Muscle layer of colon (tissue), 2 donors: Measurements from ENCODE around the gene DCT.
"Not testable (repeated sequence)": the region's sequence is repeated elsewhere in the genome, so short reads cannot be mapped to it uniquely, and the experiment has no call there.

ENCODE experiments used
- H3K27ac ChIP-seq: one replicate; pipeline ENCODE4 v1.7.0; 2013; ENCODE audit warnings: low read depth, mild to moderate bottlenecking, low read length, moderate library complexity
- H3K27me3 ChIP-seq, 2 donors: one replicate each; pipeline ENCODE4 v1.7.0; 2013; ENCODE audit warnings: low read length in 2 of 2, mild to moderate bottlenecking in 2 of 2; ENCODE audit not compliant: insufficient read depth in 2 of 2, control insufficient read depth in 1 of 2
- H3K36me3 ChIP-seq: one replicate; pipeline ENCODE4 v1.7.0; 2013; ENCODE audit warnings: mild to moderate bottlenecking, low read length; ENCODE audit not compliant: insufficient read depth
- H3K4me1 ChIP-seq: one replicate; pipeline ENCODE4 v1.7.0; 2013; ENCODE audit warnings: mild to moderate bottlenecking, low read length; ENCODE audit not compliant: insufficient read depth
- H3K4me3 ChIP-seq, 2 donors: one replicate each; pipeline ENCODE4 v1.7.0; 2013; ENCODE audit warnings: low read length in 2 of 2, low read depth in 1 of 2, mild to moderate bottlenecking in 1 of 2, moderate library complexity in 1 of 2
- H3K9ac ChIP-seq: one replicate; pipeline ENCODE4 v1.7.0; 2013; ENCODE audit warnings: low read length
- H3K9me3 ChIP-seq: one replicate; pipeline ENCODE4 v1.7.0; 2013; ENCODE audit warnings: mild to moderate bottlenecking, low read length
- donor health status: abdominal sarcoma.
- donor health status: Adenocarcinoma of cecum.

Gene DCT

GRCh38 chr13:94479616-94480015 lies at the start of gene DCT:
Gene DCT (minus strand): TSS chr13:94479682. CDS start chr13:94479255, 427 bp downstream.
- Histone ChIP-seq H3K27ac (no peak within 1 kb of the TSS), H3K4me1 (no peaks in the 10 kb centered on the region), H3K36me3 (no peaks in the 10 kb centered on the region), H3K9ac (no peak within 1 kb of the TSS), H3K4me3 (no peak within 1 kb of the TSS), H3K9me3 (no peaks in the 10 kb centered on the region), H3K27me3 (no peaks in the 10 kb centered on the region)

- not testable (repeated sequence) for H3K9ac ChIP-seq, H3K27ac ChIP-seq, H3K36me3 ChIP-seq, H3K9me3 ChIP-seq, H3K4me1 ChIP-seq, H3K4me3 ChIP-seq, H3K27me3 ChIP-seq
Measured at GRCh38 chr13:94526956-94527355, 47.5 kb upstream of the DCT start.

- Histone ChIP-seq H3K27me3 (no peaks in the 10 kb centered on the region), H3K9me3 (no peaks in the 10 kb centered on the region), H3K9ac (no peak overlapping the region)
Measured at GRCh38 chr13:94525781-94526180, 46.3 kb upstream of the DCT start.

GRCh38 chr13:94524407-94524806 lies 44.9 kb upstream of the DCT start:
- Histone ChIP-seq H3K27me3 (no peaks in the 10 kb centered on the region), H3K4me1 (no peaks in the 10 kb centered on the region), H3K36me3 (no peaks in the 10 kb centered on the region), H3K9ac (no peak overlapping the region), H3K27ac (no peak overlapping the region), H3K9me3 (no peaks in the 10 kb centered on the region), H3K4me3 (no peak overlapping the region)

More at GRCh38 chr13:94525781-94526180, 46.3 kb upstream of the DCT start:
- no peaks in the 10 kb centered on the region for H3K36me3 ChIP-seq
- no peak overlapping the region for H3K4me3 ChIP-seq
- H3K27ac ChIP-seq, result no peak overlapping the region
- no peaks in the 10 kb centered on the region for H3K4me1 ChIP-seq

- no peak overlapping the region for H3K4me3 ChIP-seq
- no peaks in the 10 kb centered on the region for H3K36me3 ChIP-seq
- H3K27me3 ChIP-seq, result no peaks in the 10 kb centered on the region
- no peak overlapping the region for H3K27ac ChIP-seq
- H3K9me3 ChIP-seq, result no peaks in the 10 kb centered on the region
- no peaks in the 10 kb centered on the region for H3K4me1 ChIP-seq
- H3K9ac ChIP-seq, result no peak overlapping the region
Measured at GRCh38 chr13:94520001-94520400, 40.5 kb upstream of the DCT start.

GRCh38 chr13:94516456-94516855 lies 37.0 kb upstream of the DCT start:
- no peaks in the 10 kb centered on the region for H3K4me1 ChIP-seq
- H3K9ac ChIP-seq, result no peak overlapping the region
- H3K27me3 ChIP-seq, result no peaks in the 10 kb centered on the region
- no peak overlapping the region for H3K27ac ChIP-seq
- no peak overlapping the region for H3K4me3 ChIP-seq
- H3K36me3 ChIP-seq, result no peaks in the 10 kb centered on the region
- no peaks in the 10 kb centered on the region for H3K9me3 ChIP-seq

GRCh38 chr13:94515911-94516310 lies 36.4 kb upstream of the DCT start:
- Histone ChIP-seq H3K27ac (no peak overlapping the region), H3K4me3 (no peak overlapping the region), H3K27me3 (no peaks in the 10 kb centered on the region), H3K36me3 (no peaks in the 10 kb centered on the region), H3K4me1 (no peaks in the 10 kb centered on the region), H3K9me3 (no peaks in the 10 kb centered on the region), H3K9ac (no peak overlapping the region)

- H3K4me3 ChIP-seq, result no peak overlapping the region
- no peaks in the 10 kb centered on the region for H3K27me3 ChIP-seq
- H3K9me3 ChIP-seq, result no peaks in the 10 kb centered on the region
- no peak overlapping the region for H3K27ac ChIP-seq
- no peaks in the 10 kb centered on the region for H3K4me1 ChIP-seq
- no peaks in the 10 kb centered on the region for H3K36me3 ChIP-seq
- no peak overlapping the region for H3K9ac ChIP-seq
Measured at GRCh38 chr13:94515374-94515773, 35.9 kb upstream of the DCT start.

GRCh38 chr13:94513026-94513425 lies 33.5 kb upstream of the DCT start:
- Histone ChIP-seq H3K27me3 (no peaks in the 10 kb centered on the region), H3K27ac (no peak overlapping the region), H3K36me3 (no peaks in the 10 kb centered on the region), H3K4me3 (no peak overlapping the region), H3K9me3 (no peaks in the 10 kb centered on the region), H3K4me1 (no peaks in the 10 kb centered on the region), H3K9ac (no peak overlapping the region)

GRCh38 chr13:94505730-94506129 lies 26.2 kb upstream of the DCT start:
- no peaks in the 10 kb centered on the region for H3K4me1 ChIP-seq
- no peaks in the 10 kb centered on the region for H3K36me3 ChIP-seq
- no peak overlapping the region for H3K4me3 ChIP-seq
- H3K9ac ChIP-seq, result no peak overlapping the region
- H3K9me3 ChIP-seq, result no peaks in the 10 kb centered on the region
- no peaks in the 10 kb centered on the region for H3K27me3 ChIP-seq
- no peak overlapping the region for H3K27ac ChIP-seq

- no peaks in the 10 kb centered on the region for H3K4me1 ChIP-seq
- H3K27me3 ChIP-seq, result no peaks in the 10 kb centered on the region
- H3K36me3 ChIP-seq, result no peaks in the 10 kb centered on the region
- no peak overlapping the region for H3K27ac ChIP-seq
- no peaks in the 10 kb centered on the region for H3K9me3 ChIP-seq
- no peak overlapping the region for H3K4me3 ChIP-seq
- H3K9ac ChIP-seq, result no peak overlapping the region
Measured at GRCh38 chr13:94503851-94504250, 24.4 kb upstream of the DCT start.

GRCh38 chr13:94498831-94499230 lies 19.3 kb upstream of the DCT start:
- not testable (repeated sequence) for H3K27ac ChIP-seq, H3K36me3 ChIP-seq, H3K9me3 ChIP-seq

More at GRCh38 chr13:94498831-94499230, 19.3 kb upstream of the DCT start:
- H3K4me1 ChIP-seq, H3K9ac ChIP-seq, H3K4me3 ChIP-seq, H3K27me3 ChIP-seq: not testable (repeated sequence)
